GM18526 (cell line): ENCODE measurements around the gene CUL9.

ENCODE experiments used
- POLR2A ChIP-seq: IDR thresholded peaks from 3 replicates; pipeline ENCODE4 v1.6.1; 2011; ENCODE audit not compliant: insufficient read length; ENCODE audit errors: extremely low read depth

Gene CUL9

DNA sequence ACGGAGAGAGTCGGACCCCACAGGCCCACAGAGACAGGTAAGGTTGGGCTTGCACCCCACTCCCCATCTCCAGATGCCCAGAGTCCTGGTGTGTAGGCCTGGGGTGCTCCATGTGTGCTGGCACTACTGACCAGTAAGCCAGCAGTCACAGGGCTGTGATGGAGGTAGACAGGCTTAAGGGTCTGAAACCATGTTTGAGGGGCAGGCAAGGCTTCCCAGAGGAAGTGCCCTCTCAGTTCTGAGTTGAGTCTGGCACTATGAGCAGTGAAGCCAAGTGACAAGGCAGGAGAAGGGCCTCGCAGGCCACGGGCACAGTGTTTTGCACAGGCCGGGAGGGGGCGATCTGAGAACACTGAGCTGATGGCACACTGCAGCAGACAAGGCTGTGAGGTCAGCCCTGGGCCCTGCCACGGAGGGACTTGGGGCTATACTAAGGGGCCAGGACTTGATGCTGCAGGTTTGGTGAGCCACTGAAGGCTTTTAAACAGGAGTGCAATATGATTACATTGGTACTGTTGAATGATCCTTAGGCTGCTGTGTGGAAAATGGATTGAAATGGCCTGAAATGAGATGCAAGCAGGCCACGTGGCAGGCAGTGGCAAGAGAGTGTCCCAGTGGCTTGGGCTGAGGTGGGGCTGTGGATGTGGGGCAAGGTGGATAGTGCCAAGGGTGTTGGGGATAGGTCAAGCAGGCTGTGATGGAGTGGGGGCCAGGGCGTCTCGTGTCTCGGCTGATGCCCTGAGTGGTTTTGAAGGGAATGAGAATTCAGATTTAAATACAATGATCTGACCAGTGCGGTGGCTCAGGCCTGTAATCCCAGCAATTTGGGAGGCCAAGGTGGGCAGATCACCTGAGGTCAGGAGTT lies 81.5 kb downstream of the CUL9 start:
- no peak for TF ChIP-seq POLR2A

DNA sequence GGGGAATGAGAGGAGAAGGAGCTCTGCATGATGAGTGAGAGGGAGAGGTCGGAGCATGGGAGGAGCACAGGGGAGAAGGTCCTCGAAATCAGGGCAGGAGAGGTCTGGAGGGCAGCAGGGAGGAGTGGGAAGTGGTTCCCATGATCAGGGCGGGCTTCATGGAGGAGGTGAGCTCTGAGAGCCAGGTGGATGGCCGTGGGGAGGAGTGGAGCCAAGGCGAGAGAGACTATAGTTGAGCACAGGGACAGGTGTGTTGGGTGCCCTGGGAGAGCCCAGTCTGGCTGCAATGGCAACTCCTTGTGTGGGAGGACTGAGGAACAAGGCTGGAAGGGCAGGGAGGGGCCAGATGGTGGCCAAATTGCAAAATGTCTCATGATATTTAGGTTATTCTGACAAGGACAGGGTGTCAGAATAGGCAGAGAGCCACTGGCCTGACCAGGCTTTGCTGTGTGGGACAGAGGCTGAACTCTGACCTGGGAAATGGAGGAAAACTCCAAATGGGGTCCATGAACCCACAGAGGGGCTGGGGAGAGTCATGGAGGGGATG lies 82.7 kb downstream of the CUL9 start:
- no peak for TF ChIP-seq POLR2A

DNA sequence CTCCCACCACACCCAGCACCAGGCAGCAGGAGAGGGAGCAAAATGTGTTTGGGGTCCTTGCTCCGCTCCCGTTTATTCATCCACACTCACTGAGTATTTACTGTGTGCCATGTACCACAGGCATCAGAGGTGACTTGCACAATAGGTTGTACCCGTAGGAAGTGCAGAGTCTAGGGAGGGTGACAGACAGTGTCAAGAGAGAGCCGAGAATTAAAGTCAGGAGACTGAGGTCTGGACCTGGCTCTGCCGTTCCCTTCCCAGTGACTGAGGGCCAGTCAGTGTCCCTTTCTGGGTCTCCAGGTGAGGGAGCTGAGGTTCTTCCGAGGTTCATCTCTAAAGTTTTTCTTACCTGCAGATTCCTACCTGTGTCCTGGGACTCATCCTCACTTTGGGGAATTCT lies 83.6 kb downstream of the CUL9 start:
- TF ChIP-seq POLR2A, result no peak

DNA sequence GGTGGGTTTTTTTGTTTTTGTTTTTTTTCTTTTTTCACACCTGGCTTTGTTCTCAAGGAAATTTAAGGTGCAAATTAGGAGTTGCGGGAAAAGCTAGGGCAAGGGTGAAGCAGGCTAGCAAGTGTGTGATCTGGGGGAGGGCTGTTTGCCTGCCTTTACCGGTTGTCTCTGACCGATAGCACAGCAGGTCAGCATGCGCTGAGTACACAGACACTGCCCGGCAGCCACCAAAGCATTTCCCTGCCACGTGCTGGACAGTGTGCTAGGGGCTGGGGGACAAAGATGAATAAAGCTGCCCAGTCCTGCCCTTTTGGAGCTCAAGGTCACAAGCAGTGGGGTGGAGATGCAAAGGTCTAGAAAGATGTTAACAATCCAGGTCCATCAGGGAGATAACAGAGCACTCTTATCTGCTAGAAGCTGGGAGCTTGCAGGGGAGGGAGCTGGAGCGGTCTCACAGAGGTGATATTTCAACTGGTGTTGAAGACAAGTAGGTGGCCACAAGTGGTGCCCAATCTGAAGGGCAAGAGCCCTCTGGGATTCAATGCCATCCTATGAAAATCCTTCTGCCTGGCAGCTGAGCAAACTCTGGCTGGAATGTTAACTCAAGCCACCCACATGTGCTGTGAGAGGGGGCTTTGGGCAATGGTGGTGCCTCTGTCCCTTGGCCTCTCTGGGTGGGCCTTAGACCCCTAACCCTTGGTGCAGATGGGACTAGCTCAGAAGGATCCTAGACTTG lies 85.8 kb downstream of the CUL9 start:
- TF ChIP-seq POLR2A, result no peak

DNA sequence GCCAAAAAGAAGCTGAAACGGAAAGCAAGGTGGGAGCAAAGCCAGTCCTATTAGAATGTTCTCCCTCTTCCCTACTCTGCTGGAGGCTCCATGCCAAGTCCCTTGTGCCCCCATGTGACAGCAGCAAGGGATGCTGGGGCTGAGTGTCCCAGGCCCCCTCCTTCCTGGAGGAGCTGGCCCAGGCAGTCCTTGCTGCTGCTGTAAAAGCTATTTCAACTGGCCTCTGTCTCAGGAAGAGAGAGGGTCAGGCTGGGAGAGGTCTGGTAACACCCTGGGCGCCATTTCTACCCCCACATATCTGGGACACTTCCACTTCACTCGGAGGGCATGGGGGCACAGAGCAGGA lies 86.3 kb downstream of the CUL9 start:
- TF ChIP-seq POLR2A, result no peak

DNA sequence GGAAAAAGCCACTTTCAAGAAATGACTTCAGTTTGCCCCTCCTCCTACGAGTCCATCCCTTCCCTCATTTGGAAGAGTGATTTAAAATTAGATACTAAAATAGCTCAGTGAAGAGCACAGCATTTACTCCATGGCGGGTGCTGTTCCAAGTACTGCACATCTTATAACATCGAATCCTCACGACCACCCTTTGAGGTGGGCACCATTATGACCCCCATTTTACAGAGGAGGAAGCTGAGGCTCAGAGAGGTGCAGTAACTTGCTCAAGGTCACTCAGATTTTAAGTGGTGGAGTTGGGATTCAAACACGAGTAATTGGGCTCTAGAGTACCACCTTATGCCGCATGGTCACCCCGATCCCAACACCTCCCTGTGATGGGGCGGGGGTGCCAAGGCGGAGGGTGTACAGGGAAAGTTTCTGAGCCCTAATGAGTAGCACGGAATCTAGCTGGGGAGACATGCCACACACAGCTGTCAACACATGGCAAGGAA lies 86.8 kb downstream of the CUL9 start:
- no peak for TF ChIP-seq POLR2A

DNA sequence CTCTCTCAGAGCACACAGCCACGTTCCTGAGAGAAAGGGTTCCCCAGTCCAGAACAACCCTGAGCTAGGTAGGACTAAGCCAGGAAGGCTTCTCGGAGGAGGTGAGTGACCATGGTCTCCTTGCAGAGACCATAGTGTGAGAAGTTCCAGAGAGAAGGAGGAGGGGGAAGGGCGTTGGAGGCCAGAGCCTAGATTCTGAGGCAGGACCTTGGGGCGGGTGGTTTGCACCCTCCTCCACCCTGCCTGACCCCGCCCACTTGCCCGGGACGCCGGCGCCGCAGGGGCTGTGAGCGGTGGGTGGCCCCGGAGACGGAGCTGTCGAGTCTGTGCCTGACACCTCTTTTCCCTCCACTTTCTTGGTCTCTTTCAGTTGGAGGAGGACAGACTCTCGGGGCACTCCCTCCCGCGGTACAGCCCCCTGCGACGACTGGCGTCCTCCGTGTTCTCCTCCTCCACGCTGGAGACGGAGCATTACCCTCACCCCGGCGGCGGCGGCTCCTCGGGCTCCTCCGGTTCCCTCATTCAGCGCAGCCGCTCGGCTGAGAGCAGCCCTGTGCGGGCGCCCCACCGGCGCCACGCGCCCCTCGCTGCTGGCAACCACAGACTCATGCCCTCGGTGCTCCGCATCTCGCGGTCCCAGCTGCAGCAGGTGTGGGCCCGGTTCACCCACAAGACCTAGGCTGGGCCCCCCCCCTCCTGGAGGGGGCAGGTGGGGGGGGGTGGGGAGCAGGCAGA lies 87.4 kb downstream of the CUL9 start:
- no peak for TF ChIP-seq POLR2A

DNA sequence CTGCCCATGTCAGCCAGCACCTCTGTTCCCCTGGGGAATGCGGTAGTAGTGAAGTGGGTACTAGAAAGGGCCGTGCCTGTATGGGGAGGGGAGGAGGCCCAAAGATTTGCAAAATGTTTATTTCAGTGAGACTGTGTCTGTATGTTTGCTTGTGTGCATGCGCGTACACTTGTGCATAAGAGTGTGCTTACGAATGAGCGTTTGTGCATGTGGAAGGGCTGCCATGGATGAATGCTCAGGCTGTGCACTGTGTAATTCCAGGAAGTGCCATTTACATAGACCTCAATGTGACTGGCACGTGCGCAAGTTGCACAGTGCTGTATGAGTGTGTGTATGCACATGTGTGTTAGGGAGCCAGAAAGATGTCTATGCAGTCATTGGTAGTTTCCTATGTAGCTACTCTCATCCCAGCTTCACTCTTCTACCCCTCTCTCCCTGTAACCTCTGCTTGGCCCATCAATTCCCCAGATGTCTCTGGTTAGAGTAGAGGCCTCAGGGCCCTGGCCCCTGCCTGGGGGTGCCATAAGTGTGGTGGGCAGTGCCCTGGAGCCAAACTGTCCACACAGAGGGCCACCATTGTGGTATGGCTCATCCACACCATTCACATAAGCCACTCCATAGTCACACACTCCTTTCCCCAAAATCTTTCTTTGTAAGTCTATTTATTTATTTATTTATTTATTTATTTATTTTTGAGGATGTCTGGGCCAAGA lies 89.3 kb downstream of the CUL9 start:
- TF ChIP-seq POLR2A, result no peak

DNA sequence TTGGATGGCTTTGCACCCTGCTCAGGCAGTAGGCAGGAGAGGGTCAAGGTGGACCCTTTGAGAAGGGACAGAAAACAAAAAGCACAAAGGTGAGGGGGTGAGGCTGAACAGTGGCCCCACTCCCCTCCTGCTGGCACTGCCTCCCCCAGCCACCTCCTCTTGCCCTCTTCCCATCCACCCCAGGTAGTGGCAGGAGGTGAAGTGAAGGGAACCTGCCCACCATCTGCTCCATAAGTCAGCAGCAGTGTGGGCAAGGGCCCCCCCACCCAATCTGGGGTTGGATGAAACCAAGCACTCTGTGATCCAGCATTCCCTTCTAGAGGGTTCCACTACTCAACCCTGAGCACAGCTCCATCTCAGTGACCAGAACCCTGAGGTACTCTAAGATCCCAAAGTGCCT lies 89.9 kb downstream of the CUL9 start:
- TF ChIP-seq POLR2A, result no peak

DNA sequence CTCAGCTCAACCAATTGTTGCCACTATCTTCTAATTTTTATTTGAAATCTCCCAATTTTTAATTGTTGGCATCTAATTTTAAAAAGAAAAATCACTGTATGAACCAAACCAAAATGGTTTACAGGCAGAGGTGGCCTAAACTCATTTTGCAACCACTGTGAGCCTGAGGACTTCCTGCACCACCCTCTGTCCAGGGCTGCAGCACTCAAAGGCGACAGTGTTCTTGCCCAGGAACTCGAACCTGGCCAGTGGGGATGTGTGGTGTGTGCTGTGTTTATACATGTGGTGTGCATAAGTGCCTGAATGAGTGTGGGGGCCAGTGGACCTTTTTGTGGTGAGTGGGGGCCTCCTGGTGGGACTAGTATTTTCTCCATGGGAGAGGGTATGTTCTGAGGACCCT lies 91.7 kb downstream of the CUL9 start:
- no peak for TF ChIP-seq POLR2A
